IMR-90 (cell line): ENCODE results near the gene KAZN.

Source experiments
- BHLHE40 ChIP-seq: fragments of 150-350 bp; IDR thresholded peaks from 2 replicates; pipeline ENCODE4 v1.6.1; 2016; ENCODE audit warnings: mild to moderate bottlenecking, low read depth, low read length
- CEBPB ChIP-seq: IDR thresholded peaks from 2 replicates; pipeline ENCODE4 v1.6.1; 2012; ENCODE audit warnings: low read depth, low read length, improper control_type of control experiment
- CTCF ChIP-seq: conservative IDR thresholded peaks from 2 replicates; pipeline ENCODE4 v1.5.1; 2012; ENCODE audit warnings: mild to moderate bottlenecking, low read depth, low read length, improper control_type of control experiment
- ELK1 ChIP-seq: fragments of 150-350 bp; IDR thresholded peaks from 2 replicates; pipeline ENCODE4 v1.6.1; 2016; ENCODE audit warnings: low read depth, mild to moderate bottlenecking, low read length, moderate library complexity, borderline replicate concordance
- FOS ChIP-seq: fragments of 150-350 bp; IDR thresholded peaks from 2 replicates; pipeline ENCODE4 v1.6.1; 2016; ENCODE audit warnings: low read depth, low read length
- MAFK ChIP-seq: IDR thresholded peaks from 2 replicates; pipeline ENCODE4 v1.6.1; 2012; ENCODE audit warnings: low read depth, low read length, improper control_type of control experiment
- POLR2A ChIP-seq: IDR thresholded peaks from 2 replicates; pipeline ENCODE4 v1.6.1; 2012; ENCODE audit warnings: mild to moderate bottlenecking, low read depth, low read length
- RAD21 ChIP-seq: IDR thresholded peaks from 2 replicates; pipeline ENCODE4 v1.6.1; 2012; ENCODE audit warnings: low read length, improper control_type of control experiment
- RCOR1 ChIP-seq: IDR thresholded peaks from 2 replicates; pipeline ENCODE4 v1.6.1; 2012; ENCODE audit warnings: mild to moderate bottlenecking, low read length, improper control_type of control experiment; ENCODE audit not compliant: insufficient replicate concordance
- RFX5 ChIP-seq: IDR thresholded peaks from 2 replicates; pipeline ENCODE4 v1.8.0; 2012; ENCODE audit warnings: low read depth, mild to moderate bottlenecking, low read length, moderate library complexity
- SMC3 ChIP-seq: fragments of 150-350 bp; IDR thresholded peaks from 2 replicates; pipeline ENCODE4 v1.6.1; 2016; ENCODE audit warnings: low read depth, mild to moderate bottlenecking, antibody characterized with exemption, low read length, moderate library complexity
- USF2 ChIP-seq: fragments of 150-350 bp; IDR thresholded peaks from 2 replicates; pipeline ENCODE4 v1.6.1; 2017; ENCODE audit warnings: mild to moderate bottlenecking, antibody characterized with exemption, low read length, low read depth

GRCh38 chr1:14648391-14648790, 49.9 kb downstream of the KAZN start:
- no peak for TF ChIP-seq POLR2A
- no peak for TF ChIP-seq CTCF
- TF ChIP-seq CEBPB, result no peak
- no peak for TF ChIP-seq BHLHE40
- TF ChIP-seq RCOR1, result no peak
- TF ChIP-seq FOS, result no peak
- no peak for TF ChIP-seq RAD21
- TF ChIP-seq MAFK, result no peak
- no peak for TF ChIP-seq RFX5
- TF ChIP-seq SMC3, result no peak
- TF ChIP-seq USF2, result no peak
- TF ChIP-seq ELK1, result no peak
